A673 (cell line): ENCODE results near the gene SFSWAP. TPM values are rescaled to one million over a fixed set of nuclear protein-coding genes. Genes with fewer than 3 reads are reported as not detected.

Experiments
- BruUV-seq: library from RNA; stranded (reverse); fragments of 400-500 nt; replicated peaks from 2 replicates; lab custom pipeline; 2021; lab: Mats Ljungman, UMichigan
- CTCF ChIA-PET: fragments of 300-600 bp; sonication (Branson Sonifier 250); formaldehyde crosslinking; loops from one replicate; lab custom pipeline; 2022; ENCODE audit warnings: antibody characterized with exemption; lab: Charles Lee
- POLR2A ChIA-PET: fragments of 300-600 bp; sonication (Branson Sonifier 250); formaldehyde crosslinking; loops from one replicate; lab custom pipeline; 2022; ENCODE audit warnings: antibody characterized with exemption; ENCODE audit not compliant: low non-redundant PET; lab: Charles Lee
- DNase-seq: peaks from one replicate; pipeline ENCODE4 v3.0.0-alpha.2; 2015; ENCODE audit warnings: low spot score
- H3K27ac ChIP-seq: fragments of 200-600 bp; sonication (generic); 2 replicates; pipeline ENCODE4 v1.5.1; 2016; ENCODE audit warnings: mixed run types, low read depth, mild to moderate bottlenecking, mixed read lengths, antibody characterized with exemption, low read length; ENCODE audit not compliant: poor library complexity, severe bottlenecking
- H3K27me3 ChIP-seq: fragments of 200-600 bp; sonication (generic); replicated peaks from 2 replicates; pipeline ENCODE4 v1.6.1; 2017; ENCODE audit warnings: mixed run types, low read depth, mild to moderate bottlenecking, mixed read lengths, antibody characterized with exemption, low read length; ENCODE audit not compliant: insufficient read depth, poor library complexity
- H3K36me3 ChIP-seq: fragments of 200-600 bp; sonication (generic); 2 replicates; pipeline ENCODE4 v1.6.1; 2016; ENCODE audit warnings: mixed run types, mild to moderate bottlenecking, mixed read lengths, antibody characterized with exemption, low read length; ENCODE audit not compliant: insufficient read depth, poor library complexity, severe bottlenecking
- H3K4me1 ChIP-seq: fragments of 200-600 bp; sonication (generic); 2 replicates; pipeline ENCODE4 v1.6.1; 2017; ENCODE audit warnings: mixed run types, mild to moderate bottlenecking, mixed read lengths, antibody characterized with exemption, low read length; ENCODE audit not compliant: insufficient read depth, poor library complexity, severe bottlenecking
- H3K4me3 ChIP-seq: fragments of 200-600 bp; sonication (generic); 2 replicates; pipeline ENCODE4 v1.5.1; 2016; ENCODE audit warnings: low read depth, mixed run types, mild to moderate bottlenecking, mixed read lengths, low read length; ENCODE audit not compliant: poor library complexity, severe bottlenecking
- H3K9me3 ChIP-seq: fragments of 200-600 bp; sonication (generic); 2 replicates; pipeline ENCODE4 v1.6.1; 2016; ENCODE audit warnings: mixed run types, low read depth, mild to moderate bottlenecking, mixed read lengths, antibody characterized with exemption, low read length; ENCODE audit not compliant: poor library complexity, severe bottlenecking
- EZH2 ChIP-seq: fragments of 200-600 bp; sonication (generic); IDR thresholded peaks from 2 replicates; pipeline ENCODE4 v1.6.1; 2017; ENCODE audit warnings: borderline replicate concordance, low read depth, mild to moderate bottlenecking, mixed read lengths, antibody characterized with exemption, low read length; ENCODE audit not compliant: poor library complexity, severe bottlenecking
- intact Hi-C: fragments of 100-400 bp; cut with micrococcal nuclease; formaldehyde crosslinking; loops from one replicate; pipeline ENCODE4 v1.10.0; 2022; ENCODE audit not compliant: unreplicated experiment
- total RNA-seq: library from RNA; stranded (reverse); gene quantifications from 2 replicates; pipeline ENCODE4 v1.2.3, GENCODE V29; 2021
- TF ChIP-seq, protein P1 (sequence below): fragments of 300-800, 200-600 bp; sonication (generic); conservative IDR thresholded peaks from 2 replicates; pipeline ENCODE4 v1.5.1; 2017; ENCODE audit warnings: low read depth, mild to moderate bottlenecking, antibody characterized with exemption, low read length, moderate library complexity, mixed read lengths

The SFSWAP gene
- total RNA-seq, 1 experiment from 2014 or later, result 66.4 TPM

- no peak for DNase-seq
- no TSS peak for BruUV-seq
- ChIA-PET CTCF (no interaction called here), POLR2A (no interaction called here)
- Histone ChIP-seq H3K4me1 (peaks cover 6% of the 10 kb centered on the region), H3K27me3 (no peaks in the 10 kb centered on the region), H3K36me3 (peaks cover 82% of the 10 kb centered on the region), H3K9me3 (no peaks in the 10 kb centered on the region), H3K27ac (no peak overlapping the region), H3K4me3 (no peak overlapping the region)
- intact Hi-C loops, result loop anchor here (10.0 kb wide), 1 partner anchor 111 kb away; no protein-coding TSS in a partner anchor
- TF ChIP-seq EZH2, result no peak
- TF ChIP-seq, protein P1, sequence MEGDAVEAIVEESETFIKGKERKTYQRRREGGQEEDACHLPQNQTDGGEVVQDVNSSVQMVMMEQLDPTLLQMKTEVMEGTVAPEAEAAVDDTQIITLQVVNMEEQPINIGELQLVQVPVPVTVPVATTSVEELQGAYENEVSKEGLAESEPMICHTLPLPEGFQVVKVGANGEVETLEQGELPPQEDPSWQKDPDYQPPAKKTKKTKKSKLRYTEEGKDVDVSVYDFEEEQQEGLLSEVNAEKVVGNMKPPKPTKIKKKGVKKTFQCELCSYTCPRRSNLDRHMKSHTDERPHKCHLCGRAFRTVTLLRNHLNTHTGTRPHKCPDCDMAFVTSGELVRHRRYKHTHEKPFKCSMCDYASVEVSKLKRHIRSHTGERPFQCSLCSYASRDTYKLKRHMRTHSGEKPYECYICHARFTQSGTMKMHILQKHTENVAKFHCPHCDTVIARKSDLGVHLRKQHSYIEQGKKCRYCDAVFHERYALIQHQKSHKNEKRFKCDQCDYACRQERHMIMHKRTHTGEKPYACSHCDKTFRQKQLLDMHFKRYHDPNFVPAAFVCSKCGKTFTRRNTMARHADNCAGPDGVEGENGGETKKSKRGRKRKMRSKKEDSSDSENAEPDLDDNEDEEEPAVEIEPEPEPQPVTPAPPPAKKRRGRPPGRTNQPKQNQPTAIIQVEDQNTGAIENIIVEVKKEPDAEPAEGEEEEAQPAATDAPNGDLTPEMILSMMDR, result no peak
These were observed 5.4 kb downstream of the SFSWAP start for GRCh38 chr12:131716282-131716681.

- H3K9me3 ChIP-seq, result no peaks in the 10 kb centered on the region
- DNase-seq, result no peak
- no peak overlapping the region for H3K4me3 ChIP-seq
- no peaks in the 10 kb centered on the region for H3K27me3 ChIP-seq
- H3K4me1 ChIP-seq, result no peaks in the 10 kb centered on the region
- POLR2A ChIA-PET, result no interaction called here
- CTCF ChIA-PET, result no interaction called here
- no peak overlapping the region for H3K27ac ChIP-seq
- no TSS peak for BruUV-seq
- no peak for TF ChIP-seq EZH2
- intact Hi-C loops, result no loop called here
- H3K36me3 ChIP-seq, result peaks cover 84% of the 10 kb centered on the region
These were observed 9.4 kb downstream of the SFSWAP start for GRCh38 chr12:131720241-131720640.

DNA sequence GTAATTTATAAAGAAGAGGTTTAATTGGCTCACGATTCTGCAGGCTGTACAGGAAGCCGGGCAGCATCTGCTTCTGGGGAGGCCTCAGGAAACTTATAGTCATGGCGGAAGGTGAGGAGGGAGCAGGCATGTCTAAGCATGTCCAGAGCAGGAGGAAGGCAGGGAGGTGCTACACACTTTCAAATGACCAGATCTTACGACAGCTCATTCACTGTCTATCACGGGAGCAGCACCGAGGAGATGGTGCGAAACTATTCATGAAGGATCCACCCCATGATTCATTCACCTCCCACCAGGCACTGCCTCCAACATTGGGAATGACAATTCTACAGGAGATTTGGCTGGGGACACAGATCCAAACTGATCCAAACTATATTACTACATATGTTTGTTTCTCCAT is 10.0 kb downstream of the SFSWAP start:
- ChIA-PET CTCF (no interaction called here), POLR2A (no interaction called here)
- no peaks in the 10 kb centered on the region for H3K9me3 ChIP-seq
- no peak for TF ChIP-seq EZH2
- TF ChIP-seq, protein P1, result no peak
- H3K4me3 ChIP-seq, result no peak overlapping the region
- H3K36me3 ChIP-seq, result peaks cover 84% of the 10 kb centered on the region
- no TSS peak for BruUV-seq
- no peak overlapping the region for H3K27ac ChIP-seq
- intact Hi-C loops, result no loop called here
- H3K27me3 ChIP-seq, result no peaks in the 10 kb centered on the region
- no peak for DNase-seq
- no peaks in the 10 kb centered on the region for H3K4me1 ChIP-seq

GRCh38 chr12:131721548-131721947 is 10.7 kb downstream of the SFSWAP start:
- H3K36me3 ChIP-seq, result peaks cover 80% of the 10 kb centered on the region
- TF ChIP-seq EZH2, result no peak
- TF ChIP-seq, protein P1, result no peak
- intact Hi-C loops, result no loop called here
- no peaks in the 10 kb centered on the region for H3K9me3 ChIP-seq
- ChIA-PET POLR2A (no interaction called here), CTCF (no interaction called here)
- no peaks in the 10 kb centered on the region for H3K4me1 ChIP-seq
- no TSS peak for BruUV-seq
- no peak overlapping the region for H3K4me3 ChIP-seq
- H3K27ac ChIP-seq, result no peak overlapping the region
- no peak for DNase-seq
- H3K27me3 ChIP-seq, result no peaks in the 10 kb centered on the region
